ENCODE data around the gene GNGT2.
"Not testable (repeated sequence)": the region's sequence is repeated elsewhere in the genome, so short reads cannot be mapped to it uniquely, and the experiment has no call there.

GNGT2 gene

GRCh38 chr17:49175978-49176377, 34.4 kb downstream of the GNGT2 start:
- DNase-seq (ENCODE audit: low read depth in 2 of 3, low spot score in 1 of 3) = not testable (repeated sequence)

GRCh38 chr17:49170711-49171110, 39.7 kb downstream of the GNGT2 start:
- DNase-seq (ENCODE audit: low read depth in 2 of 3, low spot score in 1 of 3) = not testable (repeated sequence)

GRCh38 chr17:49170216-49170615, 40.2 kb downstream of the GNGT2 start:
- no peak for DNase-seq (ENCODE audit: low read depth in 2 of 3, low spot score in 1 of 3)

GRCh38 chr17:49168706-49169105, 41.7 kb downstream of the GNGT2 start:
- no peak for DNase-seq (ENCODE audit: low read depth in 2 of 3, low spot score in 1 of 3)

GRCh38 chr17:49165143-49165542, 45.2 kb downstream of the GNGT2 start:
- no peak for DNase-seq (ENCODE audit: low read depth in 2 of 3, low spot score in 1 of 3)

- no peak for DNase-seq (ENCODE audit: low read depth in 2 of 3, low spot score in 1 of 3)
Measured at GRCh38 chr17:49162866-49163265, 47.5 kb downstream of the GNGT2 start.

GRCh38 chr17:49157784-49158183, 52.6 kb downstream of the GNGT2 start:
- DNase-seq (ENCODE audit: low read depth in 2 of 3, low spot score in 1 of 3) = no peak

GRCh38 chr17:49156256-49156655, 54.1 kb downstream of the GNGT2 start:
- no peak for DNase-seq (ENCODE audit: low read depth in 2 of 3, low spot score in 1 of 3)

Data from stimulated activated CD4-positive, alpha-beta T cell treated with anti-CD3 and anti-CD28 coated beads, Interleukin-12 subunit alpha, Interleukin-12 subunit beta, amount 100 ng/mL, for 48 hours (primary cell).